ENCODE results near the gene ABCB9.
"Not testable (repeated sequence)": the region's sequence is repeated elsewhere in the genome, so short reads cannot be mapped to it uniquely, and the experiment has no call there.

- TF ChIP-seq CTCF (IDR thresholded peaks at IDR 0.05); POLR2AphosphoS5 (IDR thresholded peaks at IDR 0.05; ENCODE audit: low read depth, low read length); REST (IDR thresholded peaks at IDR 0.05; ENCODE audit: insufficient read depth in 1 of 2, low read depth in 2 of 2, low read length in 1 of 2); SIN3A (IDR thresholded peaks at IDR 0.05; ENCODE audit: borderline replicate concordance, insufficient read depth, low read depth, low read length); TCF7L2 (IDR thresholded peaks at IDR 0.05; ENCODE audit: low read depth, low read length): not testable (repeated sequence)
Measured at GRCh38 chr12:122941351-122941750, 24.9 kb downstream of the ABCB9 start.
